ENCODE data around the gene LRRC1. TPM values are rescaled to one million over a fixed set of nuclear protein-coding genes. Genes with fewer than 3 reads are reported as not detected.

LRRC1 gene
- total RNA-seq, 4 donors from 2014 or later, result 71.0 to 151 (median 91.6) TPM

- Histone ChIP-seq H3K4me1 (peaks cover 0 to 23% (median 9%) of the 10 kb centered on the region in 4 donors), H3K9me3 (no peaks in the 10 kb centered on the region), H3K27ac (peak overlapping the region; percentile 39 to 73 (median 52)), H3K36me3 (no peaks in the 10 kb centered on the region), H3K4me3 (no peak overlapping the region), H3K27me3 (no peaks in the 10 kb centered on the region)
- TF ChIP-seq POLR2AphosphoS5 (IDR thresholded peaks at IDR 0.05) (peak in 2 of 3 donors; percentile 37 to 43), CTCF (IDR thresholded peaks at IDR 0.05) (no peak)
- in situ Hi-C loops (cut with MboI; ENCODE audit: low pct_ligation_motif_present in 1 of 4, low pct_unique_long_range_greater_than_20kb in 1 of 4, low sequenced_read_pairs in 3 of 4), result no loop called here
- 44 to 72% methylated on average over 3 to 7 of the region's 7 CpGs for WGBS, 2 donors (ENCODE audit: low coverage in 1 of 2)
- no peak for DNase-seq
- intact Hi-C loops (cut with DNase I; ENCODE audit: low total_unique reads), result no loop called here
Measured at GRCh38 chr6:53862662-53863462, 68.1 kb downstream of the LRRC1 start.

GRCh38 chr6:53864781-53865180 is 70.0 kb downstream of the LRRC1 start:
- Histone ChIP-seq H3K27me3 (no peaks in the 10 kb centered on the region), H3K9me3 (no peaks in the 10 kb centered on the region), H3K27ac (peak overlapping the region in 1 of 4 donors; percentile 73), H3K4me3 (no peak overlapping the region), H3K36me3 (no peaks in the 10 kb centered on the region), H3K4me1 (peaks cover 0 to 23% (median 9%) of the 10 kb centered on the region in 4 donors)
- intact Hi-C loops (cut with DNase I; ENCODE audit: low total_unique reads), result no loop called here
- in situ Hi-C loops (cut with MboI; ENCODE audit: low pct_ligation_motif_present in 1 of 4, low pct_unique_long_range_greater_than_20kb in 1 of 4, low sequenced_read_pairs in 3 of 4), result no loop called here
- TF ChIP-seq CTCF (IDR thresholded peaks at IDR 0.05) (no peak), POLR2AphosphoS5 (IDR thresholded peaks at IDR 0.05) (no peak), EP300 (IDR thresholded peaks at IDR 0.05; ENCODE audit: low read depth) (no peak)
- WGBS, 2 donors (ENCODE audit: low coverage in 1 of 2), result 94 to 99% methylated on average over 5 of the region's 5 CpGs
- no peak for DNase-seq

- peaks cover 0 to 24% (median 9%) of the 10 kb centered on the region in 4 donors for H3K4me1 ChIP-seq
- intact Hi-C loops (cut with DNase I; ENCODE audit: low total_unique reads), result no loop called here
- no peak overlapping the region for H3K27ac ChIP-seq
- in situ Hi-C loops (cut with MboI; ENCODE audit: low pct_ligation_motif_present in 1 of 4, low pct_unique_long_range_greater_than_20kb in 1 of 4, low sequenced_read_pairs in 3 of 4), result no loop called here
- no peak overlapping the region for H3K4me3 ChIP-seq
- H3K27me3 ChIP-seq, result no peaks in the 10 kb centered on the region
- H3K36me3 ChIP-seq, result no peaks in the 10 kb centered on the region
- DNase-seq, result no peak
- TF ChIP-seq POLR2AphosphoS5 (IDR thresholded peaks at IDR 0.05) (no peak), POLR2A (IDR thresholded peaks at IDR 0.05) (no peak), EP300 (IDR thresholded peaks at IDR 0.05; ENCODE audit: low read depth) (no peak), CTCF (IDR thresholded peaks at IDR 0.05) (no peak)
- H3K9me3 ChIP-seq, result no peaks in the 10 kb centered on the region
- WGBS, 2 donors (ENCODE audit: low coverage in 1 of 2), result 70 to 74% methylated on average over 4 of the region's 4 CpGs
Measured at GRCh38 chr6:53866226-53866625, 71.4 kb downstream of the LRRC1 start.

GRCh38 chr6:53868626-53869025 is 73.8 kb downstream of the LRRC1 start:
- no peak for DNase-seq
- Histone ChIP-seq H3K4me1 (peaks cover 0 to 10% (median 1%) of the 10 kb centered on the region in 4 donors), H3K36me3 (no peaks in the 10 kb centered on the region), H3K4me3 (no peak overlapping the region), H3K27ac (no peak overlapping the region), H3K9me3 (no peaks in the 10 kb centered on the region), H3K27me3 (no peaks in the 10 kb centered on the region)
- intact Hi-C loops (cut with DNase I; ENCODE audit: low total_unique reads) (loop anchor here (1.0 kb wide), 1 partner anchor 14 kb away; no protein-coding TSS in a partner anchor), in situ Hi-C loops (cut with MboI; ENCODE audit: low pct_ligation_motif_present in 1 of 4, low pct_unique_long_range_greater_than_20kb in 1 of 4, low sequenced_read_pairs in 3 of 4) (no loop called here)
- TF ChIP-seq POLR2A (IDR thresholded peaks at IDR 0.05), result no peak
- no peak for TF ChIP-seq EP300 (IDR thresholded peaks at IDR 0.05; ENCODE audit: low read depth)
- no peak for TF ChIP-seq CTCF (IDR thresholded peaks at IDR 0.05)
- no peak for TF ChIP-seq POLR2AphosphoS5 (IDR thresholded peaks at IDR 0.05)
